ENCODE data around the gene EIF3F. TPM values are rescaled to one million over a fixed set of nuclear protein-coding genes. Genes with fewer than 3 reads are reported as not detected.
A peak's percentile ranks its signal among the peaks of the same experiment; 100 is the strongest.

Gene EIF3F
- total and polyA plus RNA-seq, 2 experiments from 2014 or later: 193 to 359 TPM

GRCh38 chr11:7967097-7967496 lies 20.0 kb upstream of the EIF3F start:
- no peak overlapping the region for H3K9ac ChIP-seq
- peaks cover 42% of the 10 kb centered on the region for H3F3A ChIP-seq (ENCODE audit: insufficient read depth)
- H3K27me3 ChIP-seq (replicated peaks; ENCODE audit: insufficient read depth): no peaks in the 10 kb centered on the region
- H3K79me2 ChIP-seq (ENCODE audit: insufficient read depth): no peaks in the 10 kb centered on the region
- H2AFZ ChIP-seq: no peak overlapping the region
- H3K4me1 ChIP-seq (ENCODE audit: insufficient read depth): peaks cover 64% of the 10 kb centered on the region
- DNase-seq: no peak
- H3K9me2 ChIP-seq (ENCODE audit: insufficient read depth): no peaks in the 10 kb centered on the region
- H3K4me2 ChIP-seq (ENCODE audit: unreplicated experiment): no peak overlapping the region
- no peaks in the 10 kb centered on the region for H3K9me3 ChIP-seq (ENCODE audit: low read depth)
- H4K20me1 ChIP-seq (ENCODE audit: insufficient read depth): no peaks in the 10 kb centered on the region
- no peak for TF ChIP-seq EZH2 (IDR thresholded peaks at IDR 0.05; ENCODE audit: insufficient read depth, poor library complexity, severe bottlenecking)
- no peak for TF ChIP-seq EZH2phosphoT487 (IDR thresholded peaks at IDR 0.05; ENCODE audit: insufficient read depth, low read depth)
- H3K4me3 ChIP-seq: no peak overlapping the region
- in situ Hi-C loops (cut with MboI): no loop called here
- 58 to 64% methylated on average over 1 of the region's 1 CpG for WGBS, 2 experiments (ENCODE audit: low coverage in 1 of 2, low lambda C conversion rate in 2 of 2, missing lambda C conversion rate in 2 of 2)
- H3K27ac ChIP-seq: peak overlapping the region; percentile 96
- H3K36me3 ChIP-seq (ENCODE audit: low read depth): no peaks in the 10 kb centered on the region

GRCh38 chr11:7967826-7968225 lies 19.3 kb upstream of the EIF3F start:
- peak overlapping the region; percentile 55; the same call in 1 of the 2 replicates for H3K9ac ChIP-seq

GRCh38 chr11:7968686-7969085 lies 18.5 kb upstream of the EIF3F start:
- Histone ChIP-seq H3K27me3 (replicated peaks; ENCODE audit: insufficient read depth) (no peaks in the 10 kb centered on the region), H3K9me3 (ENCODE audit: low read depth) (no peaks in the 10 kb centered on the region), H3K4me1 (ENCODE audit: insufficient read depth) (peaks cover 63% of the 10 kb centered on the region), H3K4me3 (no peak overlapping the region), H4K20me1 (ENCODE audit: insufficient read depth) (no peaks in the 10 kb centered on the region), H3K9me2 (ENCODE audit: insufficient read depth) (no peaks in the 10 kb centered on the region), H3K79me2 (ENCODE audit: insufficient read depth) (no peaks in the 10 kb centered on the region), H3K9ac (peak overlapping the region; percentile 55), H3K27ac (peak overlapping the region; percentile 96), H3F3A (ENCODE audit: insufficient read depth) (peaks cover 56% of the 10 kb centered on the region), H2AFZ (peak overlapping the region; percentile 36), H3K4me2 (ENCODE audit: unreplicated experiment) (peak overlapping the region; percentile 18), H3K36me3 (ENCODE audit: low read depth) (no peaks in the 10 kb centered on the region)
- TF ChIP-seq EZH2 (IDR thresholded peaks at IDR 0.05; ENCODE audit: insufficient read depth, poor library complexity, severe bottlenecking) (no peak), EZH2phosphoT487 (IDR thresholded peaks at IDR 0.05; ENCODE audit: insufficient read depth, low read depth) (no peak)
- WGBS, 2 experiments (ENCODE audit: low coverage in 1 of 2, low lambda C conversion rate in 2 of 2, missing lambda C conversion rate in 2 of 2): 10 to 18% methylated on average over 2 of the region's 2 CpGs
- in situ Hi-C loops (cut with MboI): no loop called here
- peak; percentile 48 for DNase-seq

More at GRCh38 chr11:7967826-7968225, 19.3 kb upstream of the EIF3F start:
- H3K4me1 ChIP-seq (ENCODE audit: insufficient read depth): peaks cover 64% of the 10 kb centered on the region
- no peaks in the 10 kb centered on the region for H3K36me3 ChIP-seq (ENCODE audit: low read depth)
- peak; percentile 65 for DNase-seq
- no peaks in the 10 kb centered on the region for H3K9me2 ChIP-seq (ENCODE audit: insufficient read depth)
- H3K27me3 ChIP-seq (replicated peaks; ENCODE audit: insufficient read depth): no peaks in the 10 kb centered on the region
- in situ Hi-C loops (cut with MboI): no loop called here
- peaks cover 47% of the 10 kb centered on the region for H3F3A ChIP-seq (ENCODE audit: insufficient read depth)
- peak overlapping the region; percentile 96 for H3K27ac ChIP-seq
- H4K20me1 ChIP-seq (ENCODE audit: insufficient read depth): no peaks in the 10 kb centered on the region
- H3K4me3 ChIP-seq: no peak overlapping the region
- no peaks in the 10 kb centered on the region for H3K9me3 ChIP-seq (ENCODE audit: low read depth)
- TF ChIP-seq EZH2 (IDR thresholded peaks at IDR 0.05; ENCODE audit: insufficient read depth, poor library complexity, severe bottlenecking): no peak
- TF ChIP-seq EZH2phosphoT487 (IDR thresholded peaks at IDR 0.05; ENCODE audit: insufficient read depth, low read depth): no peak
- peak overlapping the region; percentile 36 for H2AFZ ChIP-seq
- no peak overlapping the region for H3K4me2 ChIP-seq (ENCODE audit: unreplicated experiment)
- H3K79me2 ChIP-seq (ENCODE audit: insufficient read depth): no peaks in the 10 kb centered on the region

GRCh38 chr11:7969756-7970646 lies 17.1 kb upstream of the EIF3F start:
- in situ Hi-C loops (cut with MboI): no loop called here
- no peaks in the 10 kb centered on the region for H3K9me2 ChIP-seq (ENCODE audit: insufficient read depth)
- peak overlapping the region; percentile 18 for H3K4me2 ChIP-seq (ENCODE audit: unreplicated experiment)
- peak overlapping the region; percentile 36 for H2AFZ ChIP-seq
- peaks cover 55% of the 10 kb centered on the region for H3K4me1 ChIP-seq (ENCODE audit: insufficient read depth)
- H3K36me3 ChIP-seq (ENCODE audit: low read depth): no peaks in the 10 kb centered on the region
- no peaks in the 10 kb centered on the region for H3K79me2 ChIP-seq (ENCODE audit: insufficient read depth)
- H3F3A ChIP-seq (ENCODE audit: insufficient read depth): peaks cover 51% of the 10 kb centered on the region
- peak overlapping the region; percentile 96 for H3K27ac ChIP-seq
- 0 out of 2 replicates have a peak overlapping the region, but pooled peaks have one; percentile 55 for H3K9ac ChIP-seq
- no peak for DNase-seq
- no peaks in the 10 kb centered on the region for H4K20me1 ChIP-seq (ENCODE audit: insufficient read depth)
- WGBS, 2 experiments (ENCODE audit: low coverage in 1 of 2, low lambda C conversion rate in 2 of 2, missing lambda C conversion rate in 2 of 2): 76 to 78% methylated on average over 3 of the region's 3 CpGs
- H3K9me3 ChIP-seq (ENCODE audit: low read depth): no peaks in the 10 kb centered on the region
- no peak overlapping the region for H3K4me3 ChIP-seq
- no peaks in the 10 kb centered on the region for H3K27me3 ChIP-seq (replicated peaks; ENCODE audit: insufficient read depth)
- TF ChIP-seq EZH2 (IDR thresholded peaks at IDR 0.05; ENCODE audit: insufficient read depth, poor library complexity, severe bottlenecking) (no peak), EZH2phosphoT487 (IDR thresholded peaks at IDR 0.05; ENCODE audit: insufficient read depth, low read depth) (no peak)

All from GM23248 (cell line).